ENCODE measurements around the gene POU2AF1. TPM values are rescaled to one million over a fixed set of nuclear protein-coding genes. Genes with fewer than 3 reads are reported as not detected.

The POU2AF1 gene
- total RNA-seq, 2 experiments from 2014 or later: 3.6 to 4.5 TPM

DNA sequence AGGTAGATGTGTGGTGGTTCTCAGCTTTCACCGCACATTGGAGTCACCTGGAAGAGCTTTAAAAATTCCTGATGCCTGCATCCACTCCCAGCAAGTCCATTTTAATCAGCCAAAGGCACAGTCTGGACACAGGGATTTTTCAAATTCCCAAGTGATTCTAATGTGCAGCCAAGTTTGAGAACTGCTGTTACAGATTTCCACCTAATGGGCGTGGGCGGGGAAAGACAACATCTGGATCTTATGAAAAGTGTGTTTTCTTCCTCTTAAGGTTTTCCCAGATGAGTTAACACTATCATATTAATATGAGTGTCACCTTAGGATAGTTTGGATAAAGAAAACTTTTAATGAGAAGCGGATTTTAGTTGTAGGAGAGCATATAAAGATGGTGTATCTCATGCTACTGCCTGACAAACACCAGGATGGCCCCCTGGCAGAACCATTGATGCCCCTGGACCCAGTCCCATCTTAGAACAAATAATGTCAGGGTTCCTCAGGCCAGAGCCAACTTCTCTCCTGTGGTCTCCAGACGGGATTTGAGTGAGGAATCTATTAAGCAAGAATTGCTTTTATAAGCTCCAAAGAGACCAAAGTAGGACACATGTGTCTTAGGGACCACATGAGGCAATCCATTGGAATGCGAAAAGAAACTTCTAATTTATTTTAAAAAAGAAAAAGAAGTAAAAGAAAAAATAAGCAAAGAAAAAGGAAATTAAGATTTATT, 31.9 kb downstream of the POU2AF1 start:
- Mint-ChIP-seq H3K36me3 (ENCODE audit: low read depth) (no peaks in the 10 kb centered on the region), H3K4me3 (no peak overlapping the region), H3K27ac (no peak overlapping the region), H3K27me3 (no peaks in the 10 kb centered on the region), H3K4me1 (ENCODE audit: low read depth) (no peaks in the 10 kb centered on the region), H3K9me3 (no peaks in the 10 kb centered on the region)
- TF ChIP-seq, protein P1, sequence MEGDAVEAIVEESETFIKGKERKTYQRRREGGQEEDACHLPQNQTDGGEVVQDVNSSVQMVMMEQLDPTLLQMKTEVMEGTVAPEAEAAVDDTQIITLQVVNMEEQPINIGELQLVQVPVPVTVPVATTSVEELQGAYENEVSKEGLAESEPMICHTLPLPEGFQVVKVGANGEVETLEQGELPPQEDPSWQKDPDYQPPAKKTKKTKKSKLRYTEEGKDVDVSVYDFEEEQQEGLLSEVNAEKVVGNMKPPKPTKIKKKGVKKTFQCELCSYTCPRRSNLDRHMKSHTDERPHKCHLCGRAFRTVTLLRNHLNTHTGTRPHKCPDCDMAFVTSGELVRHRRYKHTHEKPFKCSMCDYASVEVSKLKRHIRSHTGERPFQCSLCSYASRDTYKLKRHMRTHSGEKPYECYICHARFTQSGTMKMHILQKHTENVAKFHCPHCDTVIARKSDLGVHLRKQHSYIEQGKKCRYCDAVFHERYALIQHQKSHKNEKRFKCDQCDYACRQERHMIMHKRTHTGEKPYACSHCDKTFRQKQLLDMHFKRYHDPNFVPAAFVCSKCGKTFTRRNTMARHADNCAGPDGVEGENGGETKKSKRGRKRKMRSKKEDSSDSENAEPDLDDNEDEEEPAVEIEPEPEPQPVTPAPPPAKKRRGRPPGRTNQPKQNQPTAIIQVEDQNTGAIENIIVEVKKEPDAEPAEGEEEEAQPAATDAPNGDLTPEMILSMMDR (IDR thresholded peaks at IDR 0.05): no peak
- ATAC-seq (no peak), DNase-seq (no peak)
- ChIA-PET POLR2A (no interaction called here), CTCF (interaction anchor here (1.0 kb wide), 1 partner anchor 82 kb away, joined by 4 read pairs; no protein-coding TSS in a partner anchor)
- intact Hi-C loops (cut with micrococcal nuclease): no loop called here

DNA sequence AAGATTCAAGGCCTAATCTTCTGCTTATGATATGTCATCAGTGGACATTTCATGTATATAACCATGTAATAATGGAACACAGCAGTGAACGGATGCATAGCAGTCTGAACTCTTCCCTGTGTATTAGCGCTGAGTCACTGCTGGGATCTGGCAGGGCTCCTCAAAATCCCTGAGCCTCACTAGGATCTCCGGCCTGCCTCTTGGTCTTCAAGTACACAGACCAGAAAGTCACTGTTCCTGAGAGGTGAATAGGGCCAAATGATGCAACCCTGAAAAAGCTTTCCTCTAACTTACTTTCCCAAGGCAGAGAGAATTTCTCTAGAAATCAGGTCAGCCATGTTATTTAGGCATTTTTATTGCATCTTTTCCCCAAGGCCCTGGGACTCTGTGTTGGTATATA, 35.0 kb downstream of the POU2AF1 start:
- no peak for DNase-seq
- intact Hi-C loops (cut with micrococcal nuclease): no loop called here
- CTCF ChIA-PET: interaction anchor here (1.1 kb wide), 1 partner anchor 85 kb away, joined by 3 read pairs; no protein-coding TSS in a partner anchor
- Mint-ChIP-seq H3K27ac (no peak overlapping the region), H3K36me3 (ENCODE audit: low read depth) (no peaks in the 10 kb centered on the region), H3K4me3 (no peak overlapping the region), H3K4me1 (ENCODE audit: low read depth) (no peaks in the 10 kb centered on the region), H3K9me3 (peaks cover 7% of the 10 kb centered on the region), H3K27me3 (no peaks in the 10 kb centered on the region)
- POLR2A ChIA-PET: no interaction called here
- TF ChIP-seq, protein P1 (IDR thresholded peaks at IDR 0.05): no peak
- ATAC-seq: no peak

DNA sequence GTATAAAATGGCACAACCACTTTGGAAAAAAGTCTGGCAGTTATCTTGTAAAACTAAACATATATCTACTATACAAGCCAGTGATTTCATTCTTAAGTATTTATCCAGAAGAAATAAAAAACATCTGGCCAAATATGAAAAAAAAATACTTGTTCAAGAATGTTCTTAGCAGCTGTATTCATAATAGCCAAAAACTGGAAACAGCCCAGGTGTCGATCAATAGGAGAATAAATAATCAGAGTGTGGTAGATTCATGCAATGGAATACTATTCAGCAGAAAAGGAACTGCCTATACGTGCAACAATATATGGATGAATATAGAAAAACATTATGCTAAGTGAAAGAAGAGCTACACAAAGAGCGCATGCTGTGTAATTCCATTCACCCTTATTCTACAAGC, 36.7 kb downstream of the POU2AF1 start:
- TF ChIP-seq, protein P1 (IDR thresholded peaks at IDR 0.05): no peak
- CTCF ChIA-PET: interaction anchor here (1.5 kb wide), 2 partner anchors 81 to 86 kb away, joined by 5 to 7 read pairs; no protein-coding TSS in a partner anchor
- H3K9me3 Mint-ChIP-seq: peaks cover 7% of the 10 kb centered on the region
- H3K4me1 Mint-ChIP-seq (ENCODE audit: low read depth): no peaks in the 10 kb centered on the region
- POLR2A ChIA-PET: no interaction called here
- no peak overlapping the region for H3K27ac Mint-ChIP-seq
- DNase-seq (no peak), ATAC-seq (no peak)
- no peaks in the 10 kb centered on the region for H3K36me3 Mint-ChIP-seq (ENCODE audit: low read depth)
- no peaks in the 10 kb centered on the region for H3K27me3 Mint-ChIP-seq
- no peak overlapping the region for H3K4me3 Mint-ChIP-seq
- intact Hi-C loops (cut with micrococcal nuclease): no loop called here

DNA sequence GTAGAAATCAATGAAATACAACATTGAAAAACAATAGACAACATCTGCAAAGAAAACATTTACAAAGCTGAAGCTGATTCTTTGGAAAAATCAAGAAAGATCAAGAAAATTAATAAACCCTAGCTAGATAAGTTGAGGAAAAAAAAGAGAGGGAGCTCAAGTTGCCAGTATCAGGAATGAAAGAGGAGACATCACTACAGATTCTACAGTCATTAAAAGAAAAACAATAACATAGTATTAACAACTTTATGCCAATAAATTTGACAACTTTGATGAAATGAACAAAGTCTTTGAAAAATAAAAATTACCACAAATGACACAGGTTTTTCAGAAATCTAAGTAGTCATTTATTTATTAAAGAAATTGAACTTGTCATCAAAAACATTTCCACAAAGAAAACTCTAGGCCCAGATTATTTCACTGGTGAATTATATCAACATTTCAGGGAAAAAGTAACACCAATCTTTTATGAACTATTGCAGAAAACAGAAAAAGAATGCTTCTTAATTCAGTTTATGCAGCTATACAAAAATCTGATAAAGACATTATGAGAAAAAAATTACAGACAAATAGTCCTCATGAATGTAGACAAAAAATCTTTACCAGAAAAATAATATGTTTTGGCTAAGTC, 39.2 kb downstream of the POU2AF1 start:
- no peaks in the 10 kb centered on the region for H3K27me3 Mint-ChIP-seq
- intact Hi-C loops (cut with micrococcal nuclease): no loop called here

More for the DNA sequence above, 39.2 kb downstream of the POU2AF1 start:
- TF ChIP-seq, protein P1 (IDR thresholded peaks at IDR 0.05): no peak
- H3K4me3 Mint-ChIP-seq: no peak overlapping the region
- H3K4me1 Mint-ChIP-seq (ENCODE audit: low read depth): no peaks in the 10 kb centered on the region
- H3K9me3 Mint-ChIP-seq: peaks cover 7% of the 10 kb centered on the region
- no peaks in the 10 kb centered on the region for H3K36me3 Mint-ChIP-seq (ENCODE audit: low read depth)
- no peak for DNase-seq
- no peak for ATAC-seq
- no peak overlapping the region for H3K27ac Mint-ChIP-seq
- ChIA-PET CTCF (no interaction called here), POLR2A (no interaction called here)

Measured in activated CD8-positive, alpha-beta T cell treated with anti-CD3 and anti-CD28 coated beads for 36 hours (primary cell).